OCI-LY7 (cell line): Measurements from ENCODE around the gene C3orf33. TPM values are rescaled to one million over a fixed set of nuclear protein-coding genes. Genes with fewer than 3 reads are reported as not detected.

Experiments
- BruUV-seq: library from RNA; stranded (reverse); fragments of 400-500 nt; replicated peaks from 2 replicates; lab custom pipeline; 2021; lab: Mats Ljungman, UMichigan
- CTCF ChIA-PET: fragments of 300-600 bp; sonication (Branson Sonifier 250); formaldehyde crosslinking; loops from one replicate; lab custom pipeline; 2022; ENCODE audit warnings: antibody characterized with exemption; ENCODE audit not compliant: unreplicated experiment; lab: Charles Lee
- POLR2A ChIA-PET: fragments of 300-600 bp; sonication (Branson Sonifier 250); formaldehyde crosslinking; loops from one replicate; lab custom pipeline; 2022; ENCODE audit warnings: antibody characterized with exemption; lab: Charles Lee
- DNase-seq: peaks from one replicate; pipeline ENCODE4 v3.0.0-alpha.2; 2015; ENCODE audit warnings: low spot score
- H2AFZ ChIP-seq: fragments of 200-600 bp; sonication (generic), shearing (Covaris generic); 2 replicates; pipeline ENCODE4 v1.6.1; 2014; ENCODE audit warnings: mild to moderate bottlenecking, antibody characterized with exemption, low read length, moderate library complexity
- H3K27ac ChIP-seq: fragments of 200-600 bp; sonication (generic); 2 replicates; pipeline ENCODE4 v1.5.1; 2014; ENCODE audit warnings: mixed run types, low read depth, mild to moderate bottlenecking, moderate library complexity, low read length, inconsistent platforms; ENCODE audit not compliant: poor library complexity, severe bottlenecking
- H3K36me3 ChIP-seq: fragments of 200-600 bp; sonication (generic); 2 replicates; pipeline ENCODE4 v1.6.1; 2014; ENCODE audit warnings: mild to moderate bottlenecking, antibody characterized with exemption, low read length, moderate library complexity, mixed read lengths; ENCODE audit not compliant: insufficient read depth
- H3K4me1 ChIP-seq: fragments of 200-600 bp; sonication (generic); 2 replicates; pipeline ENCODE4 v1.5.1; 2014; ENCODE audit warnings: mild to moderate bottlenecking, low read length; ENCODE audit not compliant: insufficient read depth, poor library complexity, severe bottlenecking
- H3K4me2 ChIP-seq: fragments of 200-600 bp; sonication (generic); 2 replicates; pipeline ENCODE4 v1.6.1; 2014; ENCODE audit warnings: mild to moderate bottlenecking, low read length
- H3K4me3 ChIP-seq: fragments of 200-600 bp; sonication (generic); 2 replicates; pipeline ENCODE4 v1.5.1; 2014; ENCODE audit warnings: mild to moderate bottlenecking, low read depth, low read length; ENCODE audit not compliant: poor library complexity, severe bottlenecking
- H3K79me2 ChIP-seq: fragments of 200-600 bp; sonication (generic); 2 replicates; pipeline ENCODE4 v1.6.1; 2016; ENCODE audit warnings: low read depth, mild to moderate bottlenecking, low read length, moderate library complexity, mixed read lengths; ENCODE audit not compliant: insufficient read depth
- H3K9me2 ChIP-seq: fragments of 200-600 bp; sonication (generic); 2 replicates; pipeline ENCODE4 v1.6.1; 2016; ENCODE audit warnings: mild to moderate bottlenecking, low read length, mixed read lengths; ENCODE audit not compliant: insufficient read depth
- H3K9me3 ChIP-seq: fragments of 200-600 bp; sonication (generic); 2 replicates; pipeline ENCODE4 v1.6.1; 2014; ENCODE audit warnings: mild to moderate bottlenecking, mixed run types, low read length, mixed read lengths
- H4K20me1 ChIP-seq: fragments of 200-600 bp; sonication (generic); 2 replicates; pipeline ENCODE4 v1.6.1; 2014; ENCODE audit warnings: mild to moderate bottlenecking, antibody characterized with exemption, low read length, moderate library complexity, mixed read lengths; ENCODE audit not compliant: insufficient read depth
- EZH2phosphoT487 ChIP-seq: fragments of 200-600 bp; sonication (generic); IDR thresholded peaks from 2 replicates; pipeline ENCODE4 v1.6.1; 2018; ENCODE audit warnings: low read depth, borderline replicate concordance, mild to moderate bottlenecking, mixed run types, antibody characterized with exemption, low read length, moderate library complexity, mixed read lengths
- intact Hi-C: fragments of 100-400 bp; cut with micrococcal nuclease; formaldehyde crosslinking; loops from one replicate; pipeline ENCODE4 v1.10.0; 2022; ENCODE audit not compliant: unreplicated experiment
- total RNA-seq, 2 experiments: library from RNA; depleted of rRNA in 1 of 2; stranded (reverse); fragments of >200 nt in 1 of 2; shearing (Covaris generic) in 1 of 2; gene quantifications; 2 replicates each; pipeline ENCODE4 v1.2.3, GENCODE V29; 2014 to 2022
- TF ChIP-seq, protein P1 (sequence below): fragments of 200-600 bp; sonication (generic); conservative IDR thresholded peaks from 2 replicates; pipeline ENCODE4 v1.5.1; 2014; ENCODE audit warnings: mild to moderate bottlenecking, antibody characterized with exemption, low read length, moderate library complexity, mixed read lengths

C3orf33 gene
- total RNA-seq, 2 experiments from 2014 or later, result 0.38 to 0.40 TPM

DNA sequence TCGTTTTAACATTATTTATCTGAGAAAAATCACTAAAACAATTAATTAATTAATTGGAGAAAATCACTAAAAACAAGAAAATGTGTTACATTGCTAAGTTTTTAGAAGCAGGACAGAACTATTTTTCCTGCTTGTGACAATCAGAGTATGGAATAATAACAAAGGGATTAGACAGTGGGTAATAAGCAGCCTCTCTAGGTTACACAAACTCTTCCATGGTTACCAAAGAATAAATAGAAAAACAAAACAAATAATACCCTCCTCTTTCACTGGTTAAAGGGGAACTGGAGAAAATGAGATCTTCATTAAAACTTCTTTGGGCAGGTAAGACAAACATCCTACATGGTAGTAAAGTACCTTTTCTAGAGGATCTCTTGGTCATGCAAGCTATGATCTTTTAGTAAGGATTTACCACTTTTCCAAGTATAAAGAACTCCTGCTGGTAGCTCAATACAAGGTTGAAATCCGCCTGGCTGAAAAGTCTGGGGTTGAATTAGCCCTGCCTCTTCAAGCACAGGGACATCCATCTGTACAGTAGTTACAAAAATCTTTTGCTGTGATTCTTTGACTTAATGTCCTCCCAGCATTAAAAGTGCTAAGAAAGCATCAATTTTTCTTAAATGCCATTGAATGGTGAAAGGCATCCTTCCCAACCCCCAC lies 58.7 kb downstream of the C3orf33 start:
- no peaks in the 10 kb centered on the region for H3K79me2 ChIP-seq
- H3K9me2 ChIP-seq, result no peaks in the 10 kb centered on the region
- no peaks in the 10 kb centered on the region for H3K36me3 ChIP-seq
- H3K4me2 ChIP-seq, result no peak overlapping the region
- no peak overlapping the region for H2AFZ ChIP-seq
- no peak overlapping the region for H3K27ac ChIP-seq
- H4K20me1 ChIP-seq, result no peaks in the 10 kb centered on the region
- TF ChIP-seq, protein P1, sequence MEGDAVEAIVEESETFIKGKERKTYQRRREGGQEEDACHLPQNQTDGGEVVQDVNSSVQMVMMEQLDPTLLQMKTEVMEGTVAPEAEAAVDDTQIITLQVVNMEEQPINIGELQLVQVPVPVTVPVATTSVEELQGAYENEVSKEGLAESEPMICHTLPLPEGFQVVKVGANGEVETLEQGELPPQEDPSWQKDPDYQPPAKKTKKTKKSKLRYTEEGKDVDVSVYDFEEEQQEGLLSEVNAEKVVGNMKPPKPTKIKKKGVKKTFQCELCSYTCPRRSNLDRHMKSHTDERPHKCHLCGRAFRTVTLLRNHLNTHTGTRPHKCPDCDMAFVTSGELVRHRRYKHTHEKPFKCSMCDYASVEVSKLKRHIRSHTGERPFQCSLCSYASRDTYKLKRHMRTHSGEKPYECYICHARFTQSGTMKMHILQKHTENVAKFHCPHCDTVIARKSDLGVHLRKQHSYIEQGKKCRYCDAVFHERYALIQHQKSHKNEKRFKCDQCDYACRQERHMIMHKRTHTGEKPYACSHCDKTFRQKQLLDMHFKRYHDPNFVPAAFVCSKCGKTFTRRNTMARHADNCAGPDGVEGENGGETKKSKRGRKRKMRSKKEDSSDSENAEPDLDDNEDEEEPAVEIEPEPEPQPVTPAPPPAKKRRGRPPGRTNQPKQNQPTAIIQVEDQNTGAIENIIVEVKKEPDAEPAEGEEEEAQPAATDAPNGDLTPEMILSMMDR, result no peak
- TF ChIP-seq EZH2phosphoT487, result no peak
- intact Hi-C loops, result no loop called here
- CTCF ChIA-PET, result no interaction called here
- H3K4me3 ChIP-seq, result no peak overlapping the region
- no peaks in the 10 kb centered on the region for H3K9me3 ChIP-seq
- DNase-seq, result no peak
- POLR2A ChIA-PET, result interaction anchor here (0.6 kb wide), 1 partner anchor 28 kb away, joined by 4 read pairs; no protein-coding TSS in a partner anchor
- BruUV-seq, result no TSS peak
- peaks cover 9% of the 10 kb centered on the region for H3K4me1 ChIP-seq

DNA sequence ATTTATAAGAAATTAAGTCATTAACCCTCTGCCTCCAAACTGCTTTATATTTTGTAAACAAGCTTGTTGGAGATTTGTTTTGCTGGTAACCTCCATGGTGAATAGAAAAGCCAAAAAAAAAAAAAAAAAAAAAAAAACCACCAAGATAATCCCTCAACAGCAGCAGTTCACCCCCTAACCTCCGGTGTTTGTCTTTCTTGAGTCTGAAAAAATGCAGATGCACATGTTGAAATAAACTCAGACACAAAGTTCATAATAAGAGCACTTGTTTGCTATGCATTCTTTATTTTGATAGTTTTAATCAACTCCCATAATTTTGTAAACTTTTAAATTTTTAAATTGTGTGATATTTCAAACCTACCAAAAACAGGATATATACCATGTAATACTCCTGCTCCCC lies 59.4 kb downstream of the C3orf33 start:
- BruUV-seq, result no TSS peak
- DNase-seq, result no peak
- no peak for TF ChIP-seq EZH2phosphoT487
- TF ChIP-seq, protein P1, result no peak
- H3K27ac ChIP-seq, result no peak overlapping the region
- H3K4me2 ChIP-seq, result no peak overlapping the region
- no peak overlapping the region for H2AFZ ChIP-seq
- no peaks in the 10 kb centered on the region for H3K36me3 ChIP-seq
- no peaks in the 10 kb centered on the region for H3K9me3 ChIP-seq
- H3K9me2 ChIP-seq, result no peaks in the 10 kb centered on the region
- intact Hi-C loops, result no loop called here
- peaks cover 9% of the 10 kb centered on the region for H3K4me1 ChIP-seq
- H4K20me1 ChIP-seq, result no peaks in the 10 kb centered on the region
- no peaks in the 10 kb centered on the region for H3K79me2 ChIP-seq
- ChIA-PET POLR2A (interaction anchor here (0.6 kb wide), 1 partner anchor 28 kb away, joined by 4 read pairs; no protein-coding TSS in a partner anchor), CTCF (no interaction called here)
- H3K4me3 ChIP-seq, result no peak overlapping the region
